CD4-positive, alpha-beta T cell treated with Interleukin-1 beta for 1 hour (primary cell): Measurements from ENCODE around the gene NANOS2.

Experiments used
- DNase-seq, 2 donors: peaks; one replicate each; pipeline ENCODE4 v3.0.0-alpha.2; 2020 to 2022

The NANOS2 gene

DNA sequence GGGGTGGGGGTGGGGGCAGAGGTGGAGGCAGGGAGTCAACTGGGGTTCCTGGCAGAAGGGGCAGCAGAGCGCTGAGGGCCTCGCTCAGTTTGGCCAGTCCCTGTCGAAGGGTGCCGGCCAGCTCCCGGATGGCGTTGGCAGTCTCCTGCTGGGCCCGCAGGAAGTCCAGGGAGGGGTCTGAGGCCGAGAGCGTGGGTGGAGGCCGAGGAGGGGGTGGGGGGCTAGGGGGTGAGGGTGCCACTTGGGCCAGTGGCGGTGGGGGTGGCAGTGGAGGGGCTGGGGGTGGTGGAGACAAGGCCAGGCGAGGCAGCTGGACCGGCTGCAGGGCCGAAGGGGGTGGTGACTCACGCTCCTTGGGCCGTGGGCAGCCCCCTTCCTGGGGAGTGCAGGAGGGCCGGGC lies 23.7 kb downstream of the NANOS2 start:
- no peak for DNase-seq

GRCh38 chr19:45889210-45889885 lies 25.2 kb downstream of the NANOS2 start:
- DNase-seq = no peak

DNA sequence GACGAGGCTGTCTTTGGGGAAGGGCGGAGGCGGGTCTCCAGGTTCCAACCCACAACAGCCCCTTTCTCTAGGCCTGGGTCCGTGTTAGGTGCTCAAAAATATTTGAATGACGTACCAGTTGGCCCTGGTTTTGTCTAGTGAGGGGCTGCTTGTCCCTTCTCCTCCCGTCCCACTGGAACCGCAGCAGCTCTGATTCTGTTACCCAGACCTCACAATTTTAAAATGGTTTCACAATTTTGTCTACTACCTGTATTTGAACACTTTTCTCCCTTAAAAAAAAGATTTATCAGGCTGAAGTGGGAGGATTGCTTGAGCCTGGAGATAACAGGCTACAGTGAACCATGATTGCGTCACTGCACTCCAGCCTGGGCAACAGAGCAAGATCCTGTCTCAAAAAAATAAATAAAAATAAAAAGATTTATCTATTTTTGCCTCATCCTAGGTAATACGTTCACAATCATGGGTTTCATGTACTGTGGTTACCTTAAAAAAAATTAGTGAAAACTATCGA lies 27.3 kb downstream of the NANOS2 start:
- DNase-seq = no peak

DNA sequence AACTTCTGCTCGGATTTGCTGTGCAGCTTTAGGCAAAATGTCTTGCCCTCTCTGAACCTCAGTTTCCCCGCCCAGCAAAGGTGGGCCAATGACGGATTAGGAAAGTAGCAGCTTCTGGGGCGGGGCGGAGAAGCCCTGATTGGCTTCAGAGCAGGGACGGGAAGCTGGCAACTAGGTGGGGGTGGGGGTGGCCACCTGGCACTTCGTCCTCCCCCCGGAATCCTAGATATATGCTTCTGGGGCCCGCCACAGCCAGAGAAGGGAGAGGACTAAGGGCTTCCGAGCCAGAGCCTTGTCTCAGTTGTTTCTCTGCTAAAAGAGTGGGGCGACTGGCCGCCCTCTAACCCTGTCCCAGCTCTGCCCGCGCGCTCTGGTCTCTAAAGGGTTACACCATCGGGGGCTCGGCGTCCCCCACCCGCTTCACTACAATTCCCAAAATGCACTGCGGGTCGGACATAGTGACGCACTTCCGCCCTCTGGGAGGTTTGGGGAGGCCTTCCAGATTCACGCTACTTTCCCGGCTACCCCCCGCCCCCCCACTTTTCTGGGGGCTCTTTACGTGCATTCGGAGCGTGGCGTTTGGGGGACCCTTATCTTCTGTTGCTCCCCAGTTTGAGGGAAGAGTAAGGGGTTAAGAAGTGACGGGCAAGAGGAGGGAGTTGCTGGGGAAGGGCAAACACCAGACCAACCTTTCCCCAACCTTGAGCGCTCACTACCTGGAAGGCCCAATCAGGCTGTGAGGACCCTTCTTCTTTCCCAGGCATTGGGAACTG lies 28.0 kb downstream of the NANOS2 start:
- DNase-seq = peak; percentile 91 to 93

GRCh38 chr19:45885556-45886426 lies 28.8 kb downstream of the NANOS2 start, which contains the start of gene IRF2BP1:
Gene IRF2BP1 (minus strand): TSS chr19:45886141. CDS start chr19:45885774, 367 bp downstream.
- DNase-seq = peak; percentile 91 to 92

DNA sequence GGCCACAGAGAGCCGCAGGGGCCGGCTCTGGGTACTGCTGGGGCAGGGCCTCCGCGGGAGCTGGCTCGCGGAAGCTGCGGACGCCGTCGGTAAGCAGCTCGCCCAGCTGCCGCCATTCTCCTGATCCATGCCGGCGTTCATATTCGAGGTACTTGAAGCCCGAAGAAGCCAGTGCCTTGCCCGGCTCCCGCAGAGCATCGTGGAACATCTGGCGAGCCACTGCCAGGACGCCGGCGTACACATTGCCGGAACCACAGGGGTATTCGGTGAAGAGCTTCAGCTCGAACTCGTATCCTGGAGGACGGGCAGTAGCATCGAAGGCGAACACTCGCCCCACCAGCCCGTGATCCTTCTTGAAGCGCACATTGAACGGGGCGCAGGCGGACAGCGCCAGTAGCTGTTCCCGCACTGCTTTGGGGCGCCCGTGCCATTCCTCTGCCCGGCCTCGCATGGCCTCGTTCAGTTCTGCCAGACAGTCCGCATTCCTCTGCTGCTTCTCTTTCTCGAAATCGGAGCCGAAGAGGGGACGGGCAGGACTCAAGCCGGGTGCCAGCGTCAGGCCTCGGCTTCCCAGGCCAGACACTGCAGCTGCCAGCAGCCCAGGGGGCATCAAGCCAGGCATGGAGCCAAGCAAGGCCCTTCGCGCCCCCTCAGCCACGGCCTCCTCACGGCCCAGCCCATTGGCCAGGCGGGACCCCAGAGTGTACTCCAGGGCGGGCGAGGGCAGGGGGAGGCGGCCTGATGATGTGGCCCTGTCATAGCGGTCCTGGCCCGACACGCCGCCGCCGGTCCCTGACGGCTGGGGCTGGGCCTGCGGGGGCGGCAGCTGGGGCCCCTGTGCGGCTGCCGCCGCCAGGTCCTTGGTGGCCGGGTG lies 29.7 kb downstream of the NANOS2 start:
- no peak for DNase-seq

- DNase-seq = no peak
These were observed 30.5 kb downstream of the NANOS2 start for GRCh38 chr19:45883881-45884681.

DNA sequence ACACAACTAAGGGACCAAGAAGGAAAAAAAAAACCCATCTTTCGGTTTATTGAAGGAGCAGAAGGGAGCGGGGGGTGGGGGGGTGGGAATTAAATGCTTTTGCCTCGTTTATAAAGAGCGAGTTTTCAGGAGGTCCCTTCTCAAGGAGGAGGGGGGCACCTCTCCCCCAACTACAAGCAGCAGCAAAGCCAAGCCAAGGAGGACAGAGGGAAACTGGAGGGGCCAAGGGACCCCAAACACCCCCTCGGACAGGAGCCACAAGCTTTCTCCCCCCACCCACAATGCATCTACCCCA lies 31.0 kb downstream of the NANOS2 start:
- DNase-seq = no peak

DNA sequence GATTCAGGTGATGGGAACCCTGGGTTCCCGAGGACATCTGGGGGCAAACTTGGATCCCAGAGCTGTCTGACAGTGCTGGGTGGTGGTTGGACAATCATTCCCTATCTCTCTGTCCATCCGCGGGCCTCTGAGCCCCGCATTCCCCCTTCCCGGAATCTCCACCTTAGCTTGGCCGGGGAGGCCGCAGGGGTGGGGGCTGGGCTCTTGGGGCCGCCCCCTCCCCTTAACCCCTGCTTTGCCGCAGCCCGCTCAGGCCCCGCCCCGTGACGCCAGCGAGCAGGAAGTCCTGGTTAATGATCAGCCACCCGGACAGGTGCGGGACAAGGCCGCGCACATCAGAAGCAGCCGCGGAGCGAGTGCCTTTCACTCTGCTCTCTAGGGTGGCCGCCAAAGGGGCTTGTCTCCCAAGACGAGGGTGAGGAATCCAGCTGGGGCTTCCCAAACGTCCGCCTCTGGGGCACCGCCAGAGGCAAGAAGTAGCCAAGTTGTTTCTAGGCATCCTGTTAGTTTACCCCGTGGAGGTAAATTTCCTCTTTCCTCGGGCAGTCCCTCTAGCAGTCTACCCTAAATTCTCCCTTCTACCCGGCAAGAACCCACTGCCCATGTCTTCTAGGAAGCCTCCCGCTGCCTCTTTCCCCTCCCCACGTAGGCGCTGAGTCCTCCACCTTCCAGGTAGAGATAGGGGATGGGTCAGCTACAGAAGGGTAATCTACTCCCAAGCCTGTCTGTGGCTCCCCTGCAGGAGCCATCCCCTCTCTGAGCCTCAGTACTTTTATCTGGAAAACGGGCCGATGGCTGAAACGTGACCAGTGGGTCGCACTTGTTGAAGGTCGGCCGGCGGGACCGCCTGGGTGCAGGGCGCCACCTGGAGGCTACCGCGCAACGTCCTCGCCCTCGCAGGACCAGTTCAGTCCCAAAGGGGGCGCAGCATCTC lies 31.7 kb downstream of the NANOS2 start:
- peak; percentile 83 to 86 for DNase-seq

DNA sequence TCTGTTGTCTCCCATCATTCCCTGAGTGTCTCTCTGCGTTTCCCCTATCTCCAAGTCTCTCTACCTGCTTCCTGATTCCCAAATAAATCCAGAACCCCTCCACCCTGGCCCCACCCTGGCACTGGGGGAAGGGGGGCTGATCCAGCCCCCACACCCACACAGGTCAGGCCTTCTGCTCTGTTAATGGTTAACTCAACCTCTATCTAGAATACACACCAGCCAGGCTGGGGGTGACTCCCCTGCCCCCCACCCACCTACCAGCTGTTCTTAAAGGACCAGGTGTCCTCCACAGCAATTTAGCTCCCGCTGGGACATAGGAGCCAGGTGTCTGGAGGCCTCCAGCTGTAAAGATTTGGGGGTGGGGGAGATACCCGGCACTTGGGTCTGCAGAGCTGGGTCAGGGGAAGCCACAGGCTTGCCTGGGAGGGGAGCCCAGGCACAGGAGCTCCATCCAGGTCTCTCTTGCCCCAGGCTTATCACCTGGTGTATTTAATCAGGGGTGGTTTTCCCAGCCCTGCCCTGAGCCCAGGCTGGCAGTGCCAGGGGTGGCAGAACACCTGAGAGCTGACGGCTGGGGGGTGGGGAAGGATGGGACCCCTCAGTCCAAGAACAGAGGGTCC lies 32.6 kb downstream of the NANOS2 start:
- no peak for DNase-seq

- DNase-seq = no peak
These were observed 33.3 kb downstream of the NANOS2 start for GRCh38 chr19:45881082-45881908.

DNA sequence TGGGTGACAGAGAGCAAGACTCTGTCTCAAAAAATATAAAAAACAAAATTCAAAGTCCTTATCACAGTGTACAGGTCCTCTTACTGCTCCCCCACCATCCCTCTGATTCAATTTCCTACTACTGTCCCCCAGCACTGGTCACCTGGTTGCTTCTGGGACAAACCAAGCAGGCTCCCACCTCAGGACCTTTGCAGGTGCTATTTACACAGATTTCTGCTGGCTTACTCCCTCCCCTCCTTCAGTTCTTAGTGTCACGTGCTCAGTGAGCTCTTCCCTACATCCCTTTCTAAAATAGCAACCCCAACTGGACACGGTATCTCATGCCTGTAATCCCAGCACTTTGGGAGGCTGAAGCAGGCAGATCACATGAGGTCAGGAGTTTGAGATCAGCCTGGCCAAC lies 34.6 kb downstream of the NANOS2 start:
- no peak for DNase-seq

GRCh38 chr19:45879055-45879454 lies 35.5 kb downstream of the NANOS2 start:
- no peak for DNase-seq

DNA sequence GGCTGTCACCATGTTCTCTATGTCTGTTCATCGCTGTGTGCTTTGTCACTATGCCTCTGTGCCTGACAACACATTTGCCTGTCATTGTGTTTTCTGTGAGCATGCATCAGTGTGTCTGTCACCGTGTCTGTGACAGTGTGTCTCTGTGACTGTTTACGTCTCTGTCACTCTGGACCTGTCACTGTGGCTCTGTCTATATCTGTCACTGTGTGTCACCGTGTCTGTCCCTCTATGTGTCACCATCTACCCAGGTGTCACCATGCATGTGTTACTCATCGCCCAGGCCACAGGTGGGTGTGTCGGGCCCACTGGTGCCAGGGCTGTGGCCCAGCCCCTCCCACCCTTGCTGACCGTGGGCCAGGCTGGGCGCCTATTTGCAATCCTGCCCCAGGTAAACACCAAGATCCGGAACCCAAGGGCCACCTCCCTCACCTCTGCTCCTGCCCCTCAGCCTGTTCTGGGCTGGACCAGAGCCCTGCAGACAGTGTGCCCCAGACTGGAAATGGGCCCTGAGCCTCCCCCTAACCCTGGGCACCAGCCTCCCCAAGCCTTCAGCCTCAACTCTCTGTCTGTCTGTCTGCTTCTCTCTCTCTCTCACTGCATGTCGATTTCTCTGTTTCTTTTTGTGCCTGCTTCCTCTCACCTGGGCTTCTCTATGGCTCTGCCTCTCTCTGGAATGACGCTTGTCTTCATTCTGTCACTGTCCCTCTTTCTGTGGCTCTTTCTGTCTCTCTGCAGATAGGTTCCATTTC lies 36.4 kb downstream of the NANOS2 start:
- no peak for DNase-seq

- DNase-seq = no peak
These were observed 38.0 kb downstream of the NANOS2 start for GRCh38 chr19:45876411-45877197.

- no peak for DNase-seq
These were observed 38.5 kb downstream of the NANOS2 start for GRCh38 chr19:45876161-45876410.

- no peak for DNase-seq
These were observed 40.0 kb downstream of the NANOS2 start for GRCh38 chr19:45874620-45874966.
